Breast epithelium (tissue), 3 donors: ENCODE results near the gene POLN.

Experiments used
- CTCF ChIP-seq, 3 donors: fragments of 450-650 bp; IDR thresholded peaks; one replicate each; pipeline ENCODE4 v1.5.1; 2016 to 2017; ENCODE audit warnings: antibody characterized with exemption in 3 of 3, mild to moderate bottlenecking in 3 of 3, moderate library complexity in 3 of 3
- POLR2A ChIP-seq: fragments of 450-650 bp; IDR thresholded peaks from one replicate; pipeline ENCODE4 v1.6.1; 2016; ENCODE audit warnings: antibody characterized with exemption, mild to moderate bottlenecking, moderate library complexity
- POLR2AphosphoS5 ChIP-seq, 3 donors: sonication (generic); formaldehyde crosslinking; IDR thresholded peaks; one replicate each; pipeline ENCODE4 v1.6.1; 2017; ENCODE audit warnings: antibody characterized with exemption in 3 of 3

- TF ChIP-seq POLR2A = no peak
- no peak for TF ChIP-seq CTCF (IDR thresholded peaks at IDR 0.05)
- no peak for TF ChIP-seq POLR2AphosphoS5 (IDR thresholded peaks at IDR 0.05)
Observed at GRCh38 chr4:2263926-2264321, 22.0 kb upstream of the POLN start.
